ENCODE measurements around the gene ABCA6.

Gene ABCA6

DNA sequence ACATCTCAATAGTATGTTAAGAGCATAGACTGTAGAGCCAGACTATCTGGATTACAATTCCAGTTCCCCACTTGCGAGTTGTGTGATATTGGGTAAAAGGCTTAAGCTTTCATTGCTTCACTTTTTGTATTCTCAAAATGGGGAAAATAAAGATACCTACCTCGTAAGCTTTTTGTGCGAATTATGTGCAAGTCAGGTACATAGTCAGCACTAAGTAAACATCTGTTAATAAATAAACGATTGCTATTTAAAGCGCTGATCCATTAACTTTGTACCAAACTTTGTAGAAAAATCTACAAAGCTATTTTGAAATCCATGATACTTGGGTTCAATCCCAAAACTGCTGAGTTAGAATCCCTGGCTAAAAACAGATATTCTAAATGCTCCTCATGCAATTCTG, 19.6 kb downstream of the ABCA6 start:
- no peaks in the 10 kb centered on the region for H3K27me3 Mint-ChIP-seq
- peaks cover 41% of the 10 kb centered on the region for H3K4me1 Mint-ChIP-seq (ENCODE audit: low read depth)
- H3K36me3 Mint-ChIP-seq (ENCODE audit: low read depth): peaks cover 82% of the 10 kb centered on the region
- intact Hi-C loops (cut with micrococcal nuclease): loop anchor here (10.0 kb wide), 2 partner anchors 53 to 347 kb away; no protein-coding TSS in a partner anchor
- no peak overlapping the region for H3K4me3 Mint-ChIP-seq
- H3K27ac Mint-ChIP-seq: peak overlapping the region; percentile 76
- peaks cover 50% of the 10 kb centered on the region for H3K9me3 Mint-ChIP-seq

DNA sequence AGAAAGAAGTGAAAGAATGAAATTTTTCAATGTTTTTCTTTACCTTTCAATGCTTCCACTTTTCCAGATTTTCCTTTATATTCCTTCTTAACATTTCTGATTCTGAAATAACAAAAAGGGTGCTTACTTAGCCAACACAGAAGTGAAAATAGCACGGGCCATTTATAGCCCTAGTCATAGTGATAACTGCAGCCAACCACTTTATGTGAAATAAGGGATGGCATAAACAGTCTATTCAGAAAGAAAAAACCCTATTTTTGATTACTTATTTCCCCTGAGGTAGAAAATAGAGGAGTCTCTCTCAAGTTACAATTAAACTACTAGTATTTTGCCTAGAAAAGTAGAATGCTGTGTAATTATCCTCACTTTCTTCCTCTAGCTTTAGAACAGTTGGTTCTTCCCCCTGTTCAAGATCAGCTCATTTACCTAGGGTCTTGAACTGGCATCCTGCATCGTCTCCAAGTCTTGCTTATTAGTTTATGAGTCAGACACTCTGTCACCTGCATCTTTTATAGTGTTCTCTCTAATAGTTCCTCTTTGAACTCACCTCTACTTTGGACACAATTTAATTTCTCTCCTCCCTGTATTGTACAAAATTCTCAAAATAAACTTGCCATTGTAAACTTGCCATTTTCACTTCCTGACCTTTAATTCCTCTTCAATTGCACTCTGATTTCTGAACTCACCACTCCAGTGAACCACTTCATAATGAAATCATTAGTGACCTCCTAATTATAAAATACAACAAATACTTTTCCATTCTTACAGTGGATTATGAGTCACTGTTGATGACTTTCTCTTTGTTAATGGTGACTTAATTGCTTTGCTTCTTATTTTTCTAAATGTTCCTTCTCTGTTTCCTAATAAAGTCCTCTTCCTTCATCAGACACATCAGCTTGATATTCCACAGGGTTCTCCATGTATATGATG, 23.6 kb downstream of the ABCA6 start:
- Mint-ChIP-seq H3K9me3 (peaks cover 40% of the 10 kb centered on the region), H3K27me3 (no peaks in the 10 kb centered on the region), H3K27ac (peak overlapping the region; percentile 90), H3K36me3 (ENCODE audit: low read depth) (peaks cover 77% of the 10 kb centered on the region), H3K4me3 (peak overlapping the region; percentile 39), H3K4me1 (ENCODE audit: low read depth) (peaks cover 47% of the 10 kb centered on the region)
- intact Hi-C loops (cut with micrococcal nuclease): no loop called here

DNA sequence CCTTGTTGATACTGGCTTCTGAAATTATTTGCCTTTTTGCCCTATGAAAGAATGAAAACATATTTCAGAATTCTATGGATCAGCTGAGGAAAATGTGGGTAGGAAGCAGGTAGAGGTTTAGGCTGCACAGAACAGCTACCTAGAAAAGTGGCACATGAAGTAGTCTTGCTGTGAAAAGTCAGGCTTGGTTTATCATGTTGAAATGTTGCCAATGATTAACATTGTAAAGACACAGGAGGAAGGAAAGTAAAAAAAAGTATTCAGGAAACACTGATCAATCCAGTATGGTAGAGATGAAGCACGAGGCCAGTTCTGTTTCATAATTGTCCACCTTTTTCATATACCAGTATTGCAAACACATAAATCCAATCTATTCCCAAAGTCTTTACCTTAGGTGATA, 29.9 kb downstream of the ABCA6 start:
- Mint-ChIP-seq H3K9me3 (peaks cover 27% of the 10 kb centered on the region), H3K27ac (peak overlapping the region; percentile 57)
- intact Hi-C loops (cut with micrococcal nuclease): no loop called here

DNA sequence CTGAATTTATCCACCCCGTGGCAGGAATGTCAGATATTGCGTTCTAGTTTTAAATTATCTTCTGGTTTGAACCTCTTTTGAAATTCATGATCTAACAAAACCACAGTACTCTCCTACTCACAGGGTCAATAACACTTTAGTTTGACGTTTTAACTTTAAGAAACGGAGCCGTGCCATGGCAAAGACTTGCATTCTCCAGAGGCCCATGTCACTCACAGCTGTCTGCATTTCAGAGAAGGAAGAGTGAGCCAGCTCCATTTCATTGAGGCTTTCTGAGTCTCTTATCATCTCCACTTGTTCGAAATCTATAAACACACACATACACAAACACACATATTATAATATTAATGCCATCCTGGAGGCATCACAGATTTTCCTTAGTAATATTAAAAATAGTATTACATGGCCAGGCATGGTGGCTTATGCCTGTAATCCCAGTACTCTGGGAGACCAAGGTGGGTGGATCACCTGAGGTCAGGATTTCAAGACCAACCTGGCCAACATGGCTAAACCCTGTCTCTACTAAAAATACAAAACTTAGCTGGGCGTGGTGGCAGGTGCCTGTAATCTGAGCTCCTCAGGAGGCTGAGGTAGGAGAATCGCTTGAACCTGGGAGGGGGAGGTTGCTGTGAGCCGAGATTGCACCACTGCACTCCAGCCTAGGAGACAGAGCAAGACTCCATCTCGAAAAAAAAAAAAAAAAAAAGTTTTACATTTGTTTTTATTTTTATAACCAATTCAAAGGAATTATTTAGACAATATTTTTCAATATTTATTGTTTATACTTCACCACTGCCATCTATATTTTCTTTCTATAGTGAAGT, 35.6 kb downstream of the ABCA6 start:
- Mint-ChIP-seq H3K27ac (no peak overlapping the region), H3K9me3 (peaks cover 24% of the 10 kb centered on the region), H3K4me3 (no peak overlapping the region), H3K4me1 (ENCODE audit: low read depth) (peaks cover 23% of the 10 kb centered on the region), H3K27me3 (no peaks in the 10 kb centered on the region), H3K36me3 (ENCODE audit: low read depth) (peaks cover 68% of the 10 kb centered on the region)
- intact Hi-C loops (cut with micrococcal nuclease): no loop called here

More for the DNA sequence above, 29.9 kb downstream of the ABCA6 start:
- Mint-ChIP-seq H3K4me3 (no peak overlapping the region), H3K27me3 (no peaks in the 10 kb centered on the region), H3K4me1 (ENCODE audit: low read depth) (peaks cover 29% of the 10 kb centered on the region), H3K36me3 (ENCODE audit: low read depth) (peaks cover 76% of the 10 kb centered on the region)

DNA sequence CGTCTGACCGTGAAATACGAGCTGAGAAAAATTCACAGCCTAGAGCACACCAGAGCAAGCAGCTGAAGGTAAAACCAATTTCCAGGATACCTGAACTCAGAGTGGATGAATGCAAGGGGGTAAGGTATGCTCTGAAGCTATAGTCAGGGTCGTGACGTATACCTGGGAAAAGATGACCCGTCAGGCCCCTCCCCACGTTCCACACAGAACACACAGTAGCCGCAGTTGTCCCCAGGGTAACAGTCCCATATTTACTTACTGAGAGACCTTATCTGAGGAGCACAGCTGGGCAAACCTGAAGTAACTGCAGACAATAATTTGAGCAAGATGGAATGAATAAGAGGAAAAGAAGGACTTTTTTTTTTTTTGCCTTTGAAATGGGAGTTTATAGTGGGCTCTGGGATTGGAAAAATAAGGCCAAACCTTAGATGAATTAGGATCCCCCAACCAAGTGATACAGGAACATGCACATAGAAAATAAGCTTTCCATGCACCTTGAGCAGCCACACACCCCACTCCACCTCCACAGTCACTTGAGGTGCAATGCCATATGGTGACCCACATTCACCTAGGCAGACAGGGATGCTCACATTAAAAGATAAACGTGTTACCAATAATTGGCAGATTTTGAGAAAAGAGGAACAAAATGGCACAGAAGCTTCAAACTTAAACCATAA, 38.0 kb downstream of the ABCA6 start:
- H3K27ac Mint-ChIP-seq: peak overlapping the region; percentile 43
- H3K9me3 Mint-ChIP-seq: peaks cover 21% of the 10 kb centered on the region
- no peaks in the 10 kb centered on the region for H3K27me3 Mint-ChIP-seq
- peaks cover 62% of the 10 kb centered on the region for H3K36me3 Mint-ChIP-seq (ENCODE audit: low read depth)
- H3K4me3 Mint-ChIP-seq: no peak overlapping the region
- peaks cover 32% of the 10 kb centered on the region for H3K4me1 Mint-ChIP-seq (ENCODE audit: low read depth)
- intact Hi-C loops (cut with micrococcal nuclease): no loop called here

DNA sequence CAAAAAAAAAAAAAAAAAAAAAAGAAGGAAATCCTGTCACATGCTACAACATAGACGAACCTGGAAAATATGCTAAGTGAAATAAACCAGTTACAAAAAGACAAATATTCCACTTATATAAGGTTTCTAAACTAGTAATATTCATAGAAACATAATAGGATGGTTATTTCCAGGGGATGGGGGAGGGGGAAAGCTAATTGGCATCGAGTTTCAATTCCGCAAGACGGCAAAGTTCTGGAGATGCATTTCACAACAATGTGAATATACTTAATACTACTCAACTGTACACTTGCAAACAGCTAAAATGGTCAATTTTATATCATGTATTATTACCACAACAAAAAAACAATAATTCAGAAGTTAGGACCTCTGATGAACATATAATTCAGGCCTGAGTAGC, 43.1 kb downstream of the ABCA6 start:
- Mint-ChIP-seq H3K4me1 (ENCODE audit: low read depth) (peaks cover 33% of the 10 kb centered on the region), H3K9me3 (peaks cover 4% of the 10 kb centered on the region), H3K27ac (peak overlapping the region; percentile 90), H3K4me3 (no peak overlapping the region), H3K36me3 (ENCODE audit: low read depth) (peaks cover 53% of the 10 kb centered on the region), H3K27me3 (no peaks in the 10 kb centered on the region)
- intact Hi-C loops (cut with micrococcal nuclease): loop anchor here (10.0 kb wide), 2 partner anchors 136 to 324 kb away; no protein-coding TSS in a partner anchor

DNA sequence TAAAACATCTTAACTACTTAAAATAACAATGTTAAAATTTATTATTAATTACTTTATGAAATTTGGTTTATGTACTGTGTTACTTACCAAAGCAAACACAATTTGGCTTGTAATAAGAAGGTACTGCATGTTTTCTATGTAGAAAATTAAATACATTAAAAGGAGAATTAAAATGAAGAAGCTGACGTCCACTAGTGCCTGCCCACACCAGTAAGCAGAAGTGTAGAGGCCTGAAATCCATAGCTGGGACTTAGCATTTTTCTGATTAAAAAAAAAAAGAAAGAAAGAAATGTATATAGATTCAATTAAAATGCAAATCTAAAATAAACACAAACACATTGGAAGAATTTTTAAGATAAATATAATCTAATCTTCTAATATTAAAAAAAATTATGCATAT, 45.2 kb downstream of the ABCA6 start:
- Mint-ChIP-seq H3K4me1 (ENCODE audit: low read depth) (peaks cover 43% of the 10 kb centered on the region), H3K9me3 (no peaks in the 10 kb centered on the region), H3K4me3 (no peak overlapping the region), H3K27me3 (no peaks in the 10 kb centered on the region), H3K27ac (peak overlapping the region; percentile 90), H3K36me3 (ENCODE audit: low read depth) (peaks cover 65% of the 10 kb centered on the region)
- intact Hi-C loops (cut with micrococcal nuclease): loop anchor here (10.0 kb wide), 2 partner anchors 138 to 322 kb away; no protein-coding TSS in a partner anchor

DNA sequence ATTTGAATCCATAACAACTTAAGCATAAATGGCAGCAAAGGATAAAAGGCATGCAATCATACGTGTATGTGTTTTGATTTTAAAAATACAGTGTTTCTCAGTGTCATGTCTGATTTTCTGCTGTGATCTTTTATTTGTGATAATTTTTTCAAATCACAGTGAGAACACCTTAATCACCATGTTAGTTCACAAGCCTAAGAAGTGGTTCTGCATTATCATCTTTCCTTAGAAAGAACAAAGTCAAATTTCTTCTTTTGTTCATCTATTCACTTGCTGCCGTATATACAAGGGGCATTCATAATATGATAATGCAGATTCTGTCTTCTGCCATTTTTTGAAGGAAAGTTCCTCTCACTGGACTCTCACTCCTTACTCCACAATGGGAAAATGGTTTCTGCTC, 47.7 kb downstream of the ABCA6 start:
- H3K27me3 Mint-ChIP-seq: no peaks in the 10 kb centered on the region
- intact Hi-C loops (cut with micrococcal nuclease): loop anchor here (10.0 kb wide), 2 partner anchors 141 to 319 kb away; no protein-coding TSS in a partner anchor
- peaks cover 76% of the 10 kb centered on the region for H3K36me3 Mint-ChIP-seq (ENCODE audit: low read depth)
- H3K9me3 Mint-ChIP-seq: peaks cover 19% of the 10 kb centered on the region
- peak overlapping the region; percentile 90 for H3K27ac Mint-ChIP-seq
- peaks cover 47% of the 10 kb centered on the region for H3K4me1 Mint-ChIP-seq (ENCODE audit: low read depth)
- H3K4me3 Mint-ChIP-seq: no peak overlapping the region

DNA sequence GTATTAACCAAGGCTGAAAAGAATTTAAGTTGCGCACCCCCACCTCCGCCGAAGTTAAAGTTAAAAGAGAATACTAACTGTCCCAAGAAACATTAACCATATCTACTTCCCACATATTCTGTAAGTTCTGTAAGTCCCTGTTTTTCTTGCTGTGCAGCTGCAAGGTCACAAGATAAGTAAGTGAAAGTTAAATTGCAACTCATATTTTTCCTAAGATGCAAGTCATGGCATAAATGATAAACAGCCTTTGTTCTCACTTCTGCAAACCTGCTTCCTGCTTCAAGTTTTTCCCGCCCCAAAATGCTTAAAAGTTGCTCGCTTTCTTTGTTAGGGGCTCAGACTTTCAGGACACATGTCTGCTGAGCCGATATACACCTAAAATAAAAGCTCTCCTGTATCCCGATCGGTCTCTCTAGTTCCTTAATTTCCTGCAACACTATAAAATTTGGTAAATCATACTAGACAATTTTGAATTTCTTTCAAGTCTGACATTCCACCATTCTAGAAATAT, 48.4 kb downstream of the ABCA6 start:
- Mint-ChIP-seq H3K27me3 (no peaks in the 10 kb centered on the region), H3K4me1 (ENCODE audit: low read depth) (peaks cover 53% of the 10 kb centered on the region), H3K4me3 (peak overlapping the region; percentile 32), H3K9me3 (peaks cover 26% of the 10 kb centered on the region), H3K27ac (peak overlapping the region; percentile 90), H3K36me3 (ENCODE audit: low read depth) (peaks cover 81% of the 10 kb centered on the region)
- intact Hi-C loops (cut with micrococcal nuclease): loop anchor here (10.0 kb wide), 2 partner anchors 141 to 319 kb away; no protein-coding TSS in a partner anchor

DNA sequence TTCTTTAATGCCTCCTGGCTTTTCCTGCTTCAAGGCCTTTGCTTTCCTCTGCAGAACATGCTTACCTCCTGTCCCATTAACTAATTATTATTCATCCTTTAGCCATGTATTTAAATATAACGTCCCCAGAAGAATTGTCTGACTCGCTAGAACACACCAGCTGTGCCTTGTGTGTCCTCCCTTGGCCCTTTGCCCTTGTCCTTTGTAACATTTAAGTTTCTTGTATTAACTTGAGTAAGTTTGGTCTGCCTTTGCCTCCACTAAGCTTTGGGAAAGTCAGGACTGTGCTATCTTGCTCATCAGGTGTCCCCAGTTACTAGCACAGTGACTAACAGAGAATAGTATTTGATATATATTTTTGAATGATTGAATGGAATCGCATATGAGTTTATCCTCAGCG, 51.3 kb downstream of the ABCA6 start:
- Mint-ChIP-seq H3K4me3 (no peak overlapping the region), H3K9me3 (peaks cover 49% of the 10 kb centered on the region), H3K27me3 (no peaks in the 10 kb centered on the region), H3K36me3 (ENCODE audit: low read depth) (peaks cover 97% of the 10 kb centered on the region), H3K27ac (peak overlapping the region; percentile 34), H3K4me1 (ENCODE audit: low read depth) (peaks cover 56% of the 10 kb centered on the region)
- intact Hi-C loops (cut with micrococcal nuclease): loop anchor here (10.0 kb wide), 2 partner anchors 144 to 316 kb away; no protein-coding TSS in a partner anchor

DNA sequence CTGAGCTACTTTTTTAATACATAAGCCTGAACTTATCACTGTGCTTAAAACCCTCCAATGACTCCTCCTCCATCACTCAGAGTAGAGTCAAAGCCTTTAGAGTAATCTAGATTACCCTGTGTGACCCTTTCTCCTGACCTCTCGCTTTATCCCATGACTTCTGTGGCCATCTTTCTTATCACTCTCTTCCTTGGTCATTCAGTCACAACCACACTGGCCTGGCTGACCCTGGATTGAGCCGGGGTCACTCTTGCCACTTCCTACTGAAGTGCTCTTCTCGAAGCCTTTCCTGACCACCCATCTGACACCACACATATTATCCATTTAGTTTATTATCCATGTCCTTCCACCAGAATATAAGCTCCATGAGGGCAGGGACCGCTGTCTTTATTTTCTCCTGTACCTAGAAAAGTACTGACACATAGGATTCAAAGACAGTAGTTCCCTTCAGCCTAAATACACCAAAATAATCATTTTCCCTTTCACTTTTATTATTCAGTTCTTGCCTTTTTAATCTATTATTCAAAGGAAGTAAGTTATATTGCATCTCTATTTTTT, 53.0 kb downstream of the ABCA6 start:
- no peaks in the 10 kb centered on the region for H3K27me3 Mint-ChIP-seq
- intact Hi-C loops (cut with micrococcal nuclease): no loop called here
- H3K36me3 Mint-ChIP-seq (ENCODE audit: low read depth): peaks cover 97% of the 10 kb centered on the region
- H3K9me3 Mint-ChIP-seq: peaks cover 65% of the 10 kb centered on the region
- H3K4me3 Mint-ChIP-seq: no peak overlapping the region
- H3K27ac Mint-ChIP-seq: peak overlapping the region; percentile 61
- peaks cover 48% of the 10 kb centered on the region for H3K4me1 Mint-ChIP-seq (ENCODE audit: low read depth)

DNA sequence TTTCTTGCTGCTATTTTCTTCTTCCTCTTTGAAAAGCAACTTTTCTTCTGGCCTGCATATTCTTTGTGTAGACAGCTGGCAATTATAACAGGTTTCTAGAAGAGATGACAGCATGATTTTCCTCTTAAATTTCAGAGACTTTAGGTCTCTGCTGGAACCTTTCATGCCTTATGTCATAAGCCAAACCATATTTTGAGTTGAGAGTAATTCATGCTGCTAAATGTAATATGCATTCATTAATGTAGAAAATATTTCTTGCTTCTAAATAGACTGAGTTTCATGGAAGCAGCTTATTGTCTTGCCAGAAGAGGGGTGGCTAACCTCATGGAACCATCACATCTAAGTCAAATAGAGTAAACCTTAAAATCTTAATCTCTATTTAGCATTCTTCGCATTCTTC, 55.1 kb downstream of the ABCA6 start:
- intact Hi-C loops (cut with micrococcal nuclease): no loop called here
- H3K9me3 Mint-ChIP-seq: peaks cover 86% of the 10 kb centered on the region
- H3K4me1 Mint-ChIP-seq (ENCODE audit: low read depth): peaks cover 35% of the 10 kb centered on the region
- no peak overlapping the region for H3K27ac Mint-ChIP-seq
- no peak overlapping the region for H3K4me3 Mint-ChIP-seq
- peaks cover 100% of the 10 kb centered on the region for H3K36me3 Mint-ChIP-seq (ENCODE audit: low read depth)
- no peaks in the 10 kb centered on the region for H3K27me3 Mint-ChIP-seq

DNA sequence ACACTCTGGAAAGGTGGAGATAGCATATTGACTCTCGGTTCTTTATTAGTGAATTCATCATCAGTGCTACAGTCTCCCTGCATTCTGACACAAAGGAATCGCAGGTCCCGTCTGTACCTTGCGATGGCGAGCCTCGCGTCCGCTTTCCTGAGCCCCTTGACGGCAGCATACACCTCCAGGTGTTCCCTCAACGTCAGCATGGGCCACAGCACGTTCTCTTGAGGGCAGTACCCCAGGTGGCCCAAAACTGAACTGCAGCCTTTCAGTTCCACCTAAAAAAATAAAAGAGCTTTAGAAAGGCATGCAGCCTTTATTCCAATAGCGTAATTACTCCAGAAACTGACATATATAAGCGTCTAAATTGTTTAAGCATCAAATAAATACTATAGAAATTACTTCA, 56.8 kb downstream of the ABCA6 start:
- Mint-ChIP-seq H3K4me3 (no peak overlapping the region), H3K27ac (peak overlapping the region; percentile 11), H3K27me3 (no peaks in the 10 kb centered on the region), H3K4me1 (ENCODE audit: low read depth) (peaks cover 25% of the 10 kb centered on the region), H3K9me3 (peaks cover 84% of the 10 kb centered on the region), H3K36me3 (ENCODE audit: low read depth) (peaks cover 100% of the 10 kb centered on the region)
- intact Hi-C loops (cut with micrococcal nuclease): no loop called here

All from dendritic cell treated with granulocyte-macrophage colony-stimulating factor and Interleukin-4, amounts not matched to agents 40 ng/mL and 50 ng/mL, for 4 days (primary cell).